Germinal center (tissue), 1 donor: ENCODE results near the gene YIPF4.
"Not testable (repeated sequence)": the region's sequence is repeated elsewhere in the genome, so short reads cannot be mapped to it uniquely, and the experiment has no call there.

ENCODE experiments used
- DNase-seq: peaks from one replicate; pipeline ENCODE4 v3.0.0; 2012; ENCODE audit warnings: mixed read lengths, low spot score

Gene YIPF4

DNA sequence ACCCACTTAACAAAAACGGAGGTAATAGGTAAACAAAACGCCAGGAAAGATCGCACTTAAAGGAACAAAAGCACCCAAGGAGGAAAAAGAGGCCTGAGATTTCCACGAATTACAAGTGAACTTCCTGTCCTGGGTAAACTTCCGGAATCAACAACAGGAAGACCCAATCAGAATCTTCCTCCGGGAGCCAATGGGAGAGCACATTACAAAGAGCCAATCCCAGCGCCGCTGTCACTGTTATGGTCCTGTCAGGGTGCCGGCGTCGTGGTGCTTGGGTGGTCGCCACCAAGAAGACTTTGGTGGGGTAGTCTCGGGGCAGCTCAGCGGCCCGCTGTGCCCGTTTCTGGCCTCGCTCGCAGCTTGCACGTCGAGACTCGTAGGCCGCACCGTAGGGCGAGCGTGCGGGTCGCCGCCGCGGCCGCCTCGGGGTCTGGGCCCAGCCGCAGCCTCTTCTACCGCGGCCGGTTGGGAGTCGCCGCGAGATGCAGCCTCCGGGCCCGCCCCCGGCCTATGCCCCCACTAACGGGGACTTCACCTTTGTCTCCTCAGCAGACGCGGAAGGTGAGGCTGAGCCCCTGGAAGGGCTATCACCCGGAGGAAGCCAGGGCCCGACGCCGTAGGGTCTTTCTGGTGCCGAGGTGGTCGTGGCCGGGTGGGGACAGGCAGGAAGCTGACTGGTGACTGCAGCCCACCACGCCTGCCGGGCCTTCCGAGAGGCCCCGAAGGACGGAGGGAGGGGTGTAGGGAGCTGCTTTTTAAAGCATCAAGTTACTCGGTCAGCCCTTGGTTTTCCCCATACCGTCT is at the start of gene YIPF4:
Gene YIPF4, plus strand, starts transcription at position 231 of the 804 bp plus-strand sequence. Its CDS starts 252 bp downstream, at position 483.
- peak; percentile 100 for DNase-seq

GRCh38 chr2:32228181-32228580 is 49.5 kb upstream of the YIPF4 start:
- no peak for DNase-seq

GRCh38 chr2:32229635-32230034 is 48.1 kb upstream of the YIPF4 start:
- no peak for DNase-seq

DNA sequence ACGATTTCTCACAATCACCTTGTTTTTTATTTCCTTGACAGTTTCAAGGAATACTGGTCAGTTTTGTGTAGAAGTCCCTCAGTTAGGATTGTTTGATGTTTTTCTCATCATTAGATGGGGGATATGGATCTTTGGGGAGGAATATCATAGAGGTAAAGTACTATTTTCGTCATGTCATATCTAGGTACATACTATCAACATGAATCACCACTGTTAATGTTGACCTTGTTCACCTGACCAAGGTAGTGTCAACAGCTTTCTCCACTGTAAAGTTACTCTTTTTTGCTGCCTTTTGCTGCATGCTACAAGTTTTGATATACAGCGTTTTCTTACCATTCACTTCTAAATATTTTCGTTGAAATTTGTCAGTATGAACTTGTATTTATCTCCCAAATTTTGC is 45.7 kb upstream of the YIPF4 start:
- no peak for DNase-seq

DNA sequence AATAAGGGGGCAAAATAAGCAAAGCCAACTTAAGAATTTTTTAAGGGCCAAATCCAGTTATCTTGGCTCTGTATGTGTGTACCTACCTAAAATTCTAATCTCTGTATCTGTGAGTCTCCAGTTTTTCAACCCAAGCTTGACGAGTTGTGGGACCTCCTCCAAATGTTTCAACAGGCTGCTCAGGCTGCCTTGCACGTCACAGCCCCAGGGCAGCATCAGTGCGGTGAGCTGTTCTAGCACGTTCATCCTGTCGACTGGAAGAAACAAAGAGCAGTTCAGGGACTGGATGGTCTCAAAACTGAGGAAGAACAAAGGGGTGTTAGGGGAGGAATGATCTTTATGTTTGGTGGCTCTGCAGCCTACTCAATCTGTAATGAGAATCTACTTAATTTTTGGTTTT is 42.4 kb upstream of the YIPF4 start:
- DNase-seq = no peak

DNA sequence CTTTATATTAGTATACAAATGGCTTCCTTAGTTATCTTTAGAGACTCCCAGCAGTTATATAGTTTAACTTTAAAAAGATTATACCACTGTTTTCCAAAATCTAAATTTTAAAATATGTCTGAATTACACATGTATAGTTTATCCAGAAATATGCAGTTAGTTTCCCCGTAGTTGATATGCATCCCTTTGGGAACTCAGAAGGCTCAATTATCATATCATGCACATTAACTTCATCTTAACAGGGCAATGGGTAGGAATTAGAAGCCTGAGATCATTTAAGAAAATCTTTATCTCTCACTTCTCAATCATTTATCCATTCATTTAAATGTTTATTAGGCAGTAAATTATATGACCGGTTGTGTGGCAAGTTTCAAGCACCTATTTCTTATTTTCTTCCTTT is 40.2 kb upstream of the YIPF4 start:
- DNase-seq = no peak

GRCh38 chr2:32237996-32238395 is 39.7 kb upstream of the YIPF4 start:
- DNase-seq = no peak

- DNase-seq = no peak
Measured at GRCh38 chr2:32242331-32242730, 35.4 kb upstream of the YIPF4 start.

GRCh38 chr2:32246911-32247310 is 30.8 kb upstream of the YIPF4 start:
- no peak for DNase-seq

DNA sequence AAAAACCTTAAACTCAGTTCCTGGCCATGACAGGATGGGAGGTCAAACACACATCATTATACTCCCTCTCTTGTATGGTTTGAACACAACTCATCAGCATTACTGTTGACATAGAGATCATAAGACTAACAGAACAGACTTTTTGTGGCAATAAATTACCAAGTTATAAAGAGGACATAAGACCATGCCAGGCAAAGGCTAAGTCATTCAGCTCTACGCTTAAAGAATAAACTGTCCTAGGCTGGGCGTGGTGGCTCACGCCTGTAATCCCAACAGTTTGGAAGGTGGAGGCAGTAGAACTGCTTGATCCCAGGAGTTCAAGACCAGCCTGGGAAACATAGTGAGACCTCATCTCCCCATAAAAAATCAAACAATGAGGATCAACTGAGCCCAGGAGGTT is 29.4 kb upstream of the YIPF4 start:
- DNase-seq = no peak

- no peak for DNase-seq
Measured at GRCh38 chr2:32249731-32250236, 27.9 kb upstream of the YIPF4 start.

GRCh38 chr2:32250290-32250689 is 27.4 kb upstream of the YIPF4 start:
- no peak for DNase-seq

DNA sequence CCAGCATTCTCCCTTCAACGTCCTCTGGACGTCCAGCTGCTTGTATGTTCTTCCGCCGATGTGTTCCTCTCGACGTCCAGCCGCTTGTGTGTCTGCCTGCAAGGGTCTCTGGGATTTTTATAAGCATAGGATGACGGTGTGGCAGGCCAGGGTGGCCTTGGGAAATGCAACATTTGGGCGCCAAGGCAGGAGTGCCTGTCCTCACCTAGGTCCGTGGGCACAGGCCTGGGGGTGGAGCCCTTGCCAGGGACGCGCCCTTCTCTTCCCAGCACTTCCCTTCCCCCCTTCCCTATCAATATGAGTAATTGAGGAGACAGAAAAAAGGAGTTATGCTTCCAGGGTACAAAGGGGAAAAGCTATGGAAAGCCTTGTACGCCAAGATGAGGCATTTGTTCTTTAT is 19.5 kb upstream of the YIPF4 start:
- no peak for DNase-seq

DNA sequence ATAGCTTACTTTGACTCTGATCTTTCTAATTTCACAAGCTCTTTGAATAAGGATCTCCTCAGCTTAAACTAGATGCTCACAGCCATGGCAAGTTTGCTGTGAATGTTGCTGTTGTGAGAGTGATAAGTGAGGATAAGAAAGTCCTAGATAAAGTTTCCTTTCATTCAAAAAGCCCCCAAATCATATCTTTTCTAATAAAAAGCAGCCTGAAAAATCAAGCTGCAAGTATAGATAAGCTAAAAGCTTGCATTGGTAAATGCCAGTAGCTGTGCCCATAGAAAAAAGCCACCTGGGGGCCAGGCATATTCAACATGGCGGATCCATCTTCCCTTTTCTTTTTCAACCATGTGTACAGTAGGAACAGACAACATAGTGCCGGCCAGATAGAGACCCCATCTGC is 17.3 kb upstream of the YIPF4 start:
- DNase-seq = no peak

DNA sequence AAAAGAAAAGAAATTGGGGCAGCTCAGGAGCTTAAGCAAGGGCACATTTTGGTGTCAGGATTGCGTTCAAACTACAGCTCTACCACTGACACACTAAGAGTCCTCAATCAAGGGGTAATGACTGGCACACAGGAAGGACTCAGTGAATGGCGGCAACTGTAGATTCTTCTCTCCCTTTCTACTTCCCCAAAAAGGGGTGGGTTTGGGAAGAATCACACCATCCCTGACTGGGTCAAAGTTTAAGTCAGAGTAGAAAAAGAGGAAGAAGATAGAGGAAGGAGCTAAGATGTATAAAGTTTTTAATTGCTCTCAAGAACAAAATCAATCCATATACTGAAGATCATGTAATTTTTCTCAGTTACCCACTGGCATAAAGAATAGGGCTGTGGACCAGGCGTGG is 15.6 kb upstream of the YIPF4 start:
- DNase-seq = no peak

- peak; percentile 63 for DNase-seq
Measured at GRCh38 chr2:32264422-32265105, 13.1 kb upstream of the YIPF4 start, which contains the start of gene NLRC4. Gene NLRC4, minus strand, starts transcription at chr2:32264886. Its CDS starts 8,111 bp downstream, at chr2:32256775.

GRCh38 chr2:32271063-32271462 is 6.6 kb upstream of the YIPF4 start:
- DNase-seq = no peak

DNA sequence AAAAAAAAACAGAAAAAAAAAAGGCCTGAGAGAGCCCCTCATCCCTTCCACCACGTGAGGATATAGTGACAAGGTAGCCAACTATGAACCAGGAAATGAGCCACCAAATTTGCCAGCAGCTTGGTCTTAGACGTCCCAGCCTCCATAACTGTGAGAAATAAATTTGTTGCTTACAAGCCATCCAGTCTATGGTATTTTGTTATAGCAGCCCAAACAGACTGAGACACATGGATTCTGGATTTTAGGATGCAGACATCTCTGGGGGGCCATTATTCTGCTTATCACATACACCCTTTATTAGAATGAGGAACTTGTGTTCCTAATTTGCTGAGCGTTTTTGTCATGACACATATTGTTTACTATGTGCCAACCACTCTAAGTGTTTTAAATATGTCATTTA is 5.4 kb upstream of the YIPF4 start:
- DNase-seq = no peak

DNA sequence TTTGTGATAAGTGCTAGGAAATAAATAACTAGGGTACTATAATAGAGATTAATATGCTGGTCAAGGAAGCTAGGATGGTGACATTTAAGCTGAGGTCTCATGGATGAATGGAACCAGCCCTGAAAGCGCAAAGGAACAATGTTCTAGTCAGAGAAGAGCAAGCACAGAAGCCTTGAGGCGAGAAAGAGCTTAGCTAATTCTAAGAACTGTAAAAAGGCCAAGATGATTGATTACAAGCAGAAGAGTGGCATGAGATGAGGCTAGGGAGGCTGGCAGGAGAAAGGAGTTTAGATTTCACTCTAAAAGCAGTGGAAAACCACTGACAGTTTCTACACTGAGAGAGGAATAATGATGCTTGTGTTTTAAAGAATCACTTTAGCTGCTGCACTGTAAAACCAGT is 3.4 kb upstream of the YIPF4 start:
- DNase-seq = no peak

GRCh38 chr2:32275790-32276189 is 1.9 kb upstream of the YIPF4 start:
- DNase-seq = not testable (repeated sequence)

DNA sequence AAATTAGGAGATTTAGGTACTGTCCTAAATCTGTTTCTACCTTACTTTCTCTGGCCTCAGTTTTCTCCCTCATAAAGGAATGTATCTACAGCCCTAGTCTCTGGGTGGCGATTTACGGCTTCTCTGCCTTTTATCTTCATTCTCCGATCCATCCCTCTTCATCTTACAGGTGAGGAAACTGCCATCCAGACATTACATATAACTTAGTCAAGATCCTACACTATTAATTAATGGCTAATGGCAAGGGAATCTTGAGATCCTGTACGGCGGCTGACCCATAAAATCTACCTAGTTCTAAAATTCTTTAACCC is 386 bp upstream of the YIPF4 start:
- no peak for DNase-seq

GRCh38 chr2:32278478-32278853 is 762 bp downstream of the YIPF4 start:
- DNase-seq = no peak

- no peak for DNase-seq
Measured at GRCh38 chr2:32284321-32284720, 6.6 kb downstream of the YIPF4 start.
